ENCODE results near the gene RGS19. TPM values are rescaled to one million over a fixed set of nuclear protein-coding genes. Genes with fewer than 3 reads are reported as not detected.

RGS19 gene
- total and polyA plus RNA-seq, 2 of the 8 experiments (the other 6 are each of a cell fraction or from before 2014, with no cell fraction given) = 12.7 to 16.8 TPM

DNA sequence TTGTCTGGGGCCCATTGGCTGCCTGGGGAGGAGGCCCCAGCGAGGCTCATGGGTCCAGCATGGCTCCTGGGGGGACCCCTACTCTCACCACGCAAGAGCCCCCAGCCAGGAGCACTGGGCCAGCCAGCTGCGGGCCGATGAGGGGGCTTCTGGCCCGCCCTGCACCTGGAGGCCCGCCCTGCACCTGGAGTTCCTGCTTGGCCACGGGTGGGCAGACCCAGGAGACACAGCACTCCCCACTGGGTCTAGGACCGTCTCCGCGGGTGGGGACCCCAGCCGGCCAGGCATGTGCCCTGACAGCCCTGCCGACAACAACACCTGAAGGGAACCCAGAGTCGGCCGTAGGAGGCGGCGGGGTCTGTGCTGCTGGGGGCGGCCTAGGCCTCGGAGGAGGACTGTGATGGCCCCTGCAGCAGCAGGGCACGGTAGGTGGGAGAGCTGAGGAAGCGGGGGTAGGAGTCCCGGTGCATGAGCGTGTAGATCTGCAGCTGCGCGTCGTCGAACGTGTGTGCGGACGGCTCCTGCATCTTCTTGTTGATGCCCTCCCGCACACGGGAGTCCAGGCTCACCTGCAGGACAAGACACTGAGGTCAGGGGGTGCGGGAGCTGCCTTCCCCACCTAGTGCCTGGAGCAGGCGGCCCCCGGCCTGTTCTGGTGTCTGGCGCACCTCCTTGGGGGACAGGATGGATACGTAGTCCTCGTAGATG, 5.7 kb downstream of the RGS19 start (continued):
- TF ChIP-seq KDM4A (IDR thresholded peaks at IDR 0.05; ENCODE audit: low read depth, low read length, severe bottlenecking) (no peak), TAF7 (optimal IDR thresholded peaks at IDR 0.05; ENCODE audit: borderline replicate concordance, low read depth, low read length) (no peak)
